H1 (cell line): Measurements from ENCODE around the gene KRT32. TPM values are rescaled to one million over a fixed set of nuclear protein-coding genes. Genes with fewer than 3 reads are reported as not detected.

Experiments used
- CTCF ChIA-PET: fragments of 300-600 bp; sonication (Branson Sonifier 250); formaldehyde crosslinking; loops from one replicate; lab custom pipeline; 2021; ENCODE audit not compliant: partially characterized antibody; lab: Charles Lee
- POLR2A ChIA-PET: fragments of 300-600 bp; sonication (Branson Sonifier 250); formaldehyde crosslinking; loops from one replicate; lab custom pipeline; 2021; ENCODE audit warnings: inconsistent platforms; ENCODE audit not compliant: partially characterized antibody; lab: Charles Lee
- DNase-seq, 2 experiments: peaks; one replicate each; pipeline versions ENCODE4 v3.0.0 to v3.0.0-alpha.2; 2010 to 2022; ENCODE audit warnings: low spot score in 2 of 2, low read depth in 1 of 2, mixed read lengths in 1 of 2
- FAIRE-seq: peaks from 2 replicates; lab custom pipeline; 2011; peaks lifted over from hg19 to GRCh38; lab: Jason Lieb, UNC
- H2AFZ ChIP-seq: 2 replicates; pipeline ENCODE4 v1.8.1; 2012; ENCODE audit warnings: low read length, inconsistent platforms
- H2AK5ac ChIP-seq: 2 replicates; pipeline ENCODE4 v1.6.1; 2013; ENCODE audit warnings: low read depth, low read length
- H2BK120ac ChIP-seq: replicated peaks from 2 replicates; pipeline ENCODE3; 2013; ENCODE audit warnings: low read depth, low read length, inconsistent platforms
- H2BK12ac ChIP-seq: 2 replicates; pipeline ENCODE4 v1.6.1; 2013; ENCODE audit warnings: low read depth, low read length
- H2BK15ac ChIP-seq: 2 replicates; pipeline ENCODE4 v1.6.1; 2013; ENCODE audit warnings: low read length
- H2BK20ac ChIP-seq: 2 replicates; pipeline ENCODE4 v1.6.1; 2013; ENCODE audit warnings: low read length
- H2BK5ac ChIP-seq: 2 replicates; pipeline ENCODE4 v1.6.1; 2013; ENCODE audit warnings: low read depth, low read length
- H3K14ac ChIP-seq: 2 replicates; pipeline ENCODE4 v1.6.1; 2013; ENCODE audit warnings: inconsistent platforms; ENCODE audit not compliant: insufficient read length
- H3K18ac ChIP-seq: 2 replicates; pipeline ENCODE4 v1.6.1; 2013; ENCODE audit warnings: low read length; ENCODE audit errors: extremely low read depth
- H3K23ac ChIP-seq: 2 replicates; pipeline ENCODE4 v1.6.1; 2013; ENCODE audit warnings: inconsistent platforms; ENCODE audit not compliant: insufficient read length
- H3K23me2 ChIP-seq: 2 replicates; pipeline ENCODE4 v1.6.1; 2013; ENCODE audit warnings: low read depth, low read length
- H3K27ac ChIP-seq: 2 replicates; pipeline ENCODE4 v1.6.1; 2011; ENCODE audit warnings: low read depth, low read length, inconsistent platforms
- H3K27me3 ChIP-seq, 4 experiments: replicated peaks in 1 of 4; 1 replicate in 1 of 4; 2 replicates in 3 of 4; pipeline versions ENCODE4 v1.6.1 to v1.8.1; 2011 to 2013; ENCODE audit warnings: low read length in 3 of 4, mild to moderate bottlenecking in 3 of 4, inconsistent platforms in 2 of 4, mixed read lengths in 2 of 4, moderate library complexity in 1 of 4; ENCODE audit not compliant: control insufficient read depth in 3 of 4, insufficient read depth in 3 of 4; ENCODE audit errors: extremely low read depth in 1 of 4
- H3K36me3 ChIP-seq, 4 experiments: 2 replicates each; pipeline versions ENCODE4 v1.6.1 to v1.8.1; 2011 to 2013; ENCODE audit warnings: mild to moderate bottlenecking in 4 of 4, low read length in 3 of 4, moderate library complexity in 2 of 4, control low read depth in 1 of 4, inconsistent platforms in 1 of 4; ENCODE audit not compliant: insufficient read depth in 4 of 4, control insufficient read depth in 2 of 4
- H3K4ac ChIP-seq: replicated peaks from 2 replicates; pipeline ENCODE3; 2013; ENCODE audit warnings: low read length, low read depth, mixed read lengths, inconsistent platforms; ENCODE audit not compliant: insufficient read length
- H3K4me1 ChIP-seq, 4 experiments: replicated peaks in 1 of 4; 1 replicate in 1 of 4; 2 replicates in 3 of 4; pipeline versions ENCODE4 v1.6.1 to v1.8.1; 2011 to 2013; ENCODE audit warnings: low read length in 3 of 4, inconsistent platforms in 2 of 4, mixed read lengths in 1 of 4; ENCODE audit not compliant: insufficient read depth in 4 of 4, control insufficient read depth in 3 of 4
- H3K4me2 ChIP-seq, 2 experiments: 2 replicates each; pipeline versions ENCODE4 v1.6.1 to v1.8.1; 2011 to 2013; ENCODE audit warnings: low read depth in 2 of 2, low read length in 2 of 2, control low read depth in 1 of 2, inconsistent platforms in 1 of 2, mild to moderate bottlenecking in 1 of 2; ENCODE audit not compliant: insufficient read depth in 1 of 2
- H3K4me3 ChIP-seq, 4 experiments: fragments of 200-600, 300-600 bp in 1 of 4; sonication (generic), shearing (Covaris generic), sonication (Bioruptor Twin) in 1 of 4; 2 replicates each; pipeline versions ENCODE4 v1.5.1 to v1.8.1; 2011 to 2016; ENCODE audit warnings: low read length in 4 of 4, low read depth in 3 of 4, control low read depth in 2 of 4, inconsistent platforms in 2 of 4, mild to moderate bottlenecking in 2 of 4, mixed read lengths in 1 of 4, moderate library complexity in 1 of 4; ENCODE audit not compliant: insufficient read depth in 2 of 4; ENCODE audit errors: extremely low read depth in 1 of 4
- H3K56ac ChIP-seq: replicated peaks from 2 replicates; pipeline ENCODE3; 2013; ENCODE audit warnings: low read depth, mild to moderate bottlenecking, mixed read lengths, low read length, inconsistent platforms; ENCODE audit not compliant: insufficient read length
- H3K79me1 ChIP-seq: 2 replicates; pipeline ENCODE4 v1.6.1; 2013; ENCODE audit warnings: low read depth, low read length, control low read depth
- H3K79me2 ChIP-seq, 2 experiments: 2 replicates each; pipeline versions ENCODE4 v1.6.1 to v1.8.1; 2012 to 2013; ENCODE audit warnings: low read length in 2 of 2, mild to moderate bottlenecking in 2 of 2, inconsistent platforms in 1 of 2; ENCODE audit not compliant: insufficient read depth in 2 of 2, control insufficient read depth in 1 of 2
- H3K9ac ChIP-seq, 4 experiments: replicated peaks in 1 of 4; 1 replicate in 1 of 4; 2 replicates in 3 of 4; pipeline versions ENCODE4 v1.6.1 to v1.8.1; 2011 to 2013; ENCODE audit warnings: low read depth in 3 of 4, low read length in 3 of 4, control low read depth in 2 of 4, mild to moderate bottlenecking in 2 of 4, moderate library complexity in 2 of 4, inconsistent platforms in 1 of 4; ENCODE audit errors: extremely low read depth in 1 of 4
- H3K9me3 ChIP-seq, 2 experiments: 2 replicates each; pipeline versions ENCODE4 v1.6.1 to v1.8.1; 2012 to 2013; ENCODE audit warnings: mild to moderate bottlenecking in 2 of 2, moderate library complexity in 2 of 2, control low read depth in 1 of 2, inconsistent platforms in 1 of 2, low read depth in 1 of 2, low read length in 1 of 2, mixed read lengths in 1 of 2; ENCODE audit not compliant: insufficient read depth in 2 of 2
- H4K20me1 ChIP-seq, 2 experiments: replicated peaks in 1 of 2; 2 replicates each; pipeline versions ENCODE3 to v1.8.1; 2011 to 2013; ENCODE audit warnings: inconsistent platforms in 2 of 2, low read length in 2 of 2, mild to moderate bottlenecking in 1 of 2; ENCODE audit not compliant: insufficient read depth in 2 of 2, control insufficient read depth in 1 of 2
- H4K5ac ChIP-seq: 2 replicates; pipeline ENCODE4 v1.6.1; 2013; ENCODE audit warnings: low read length, low read depth, mixed read lengths, inconsistent platforms; ENCODE audit not compliant: insufficient read length
- H4K8ac ChIP-seq: 2 replicates; pipeline ENCODE4 v1.8.0; 2013; ENCODE audit warnings: mild to moderate bottlenecking, moderate library complexity, low read length, inconsistent platforms; ENCODE audit not compliant: insufficient read depth; ENCODE audit errors: extremely low read depth
- H4K91ac ChIP-seq: replicated peaks from 2 replicates; pipeline ENCODE3; 2013; ENCODE audit warnings: low read length, mixed read lengths, inconsistent platforms; ENCODE audit not compliant: insufficient read length
- ATF2 ChIP-seq: IDR thresholded peaks from 2 replicates; pipeline ENCODE4 v1.6.1; 2012; ENCODE audit warnings: low read length, inconsistent platforms
- WGBS, 2 experiments: shearing (Covaris generic) in 1 of 2; methylation state at CpG; one replicate each; pipeline versions ENCODE4 v1.1.6 to v1.1.7; 2013 to 2015; ENCODE audit warnings: low lambda C conversion rate in 2 of 2, mixed read lengths in 2 of 2, inconsistent platforms in 1 of 2, low coverage in 1 of 2, missing lambda C conversion rate in 1 of 2; ENCODE audit not compliant: insufficient replicate concordance in 2 of 2, insufficient coverage in 1 of 2, insufficient read length in 1 of 2; ENCODE audit errors: extremely low coverage in 1 of 2, missing lambda C conversion rate in 1 of 2; 5-methylcytosine and 5-hydroxymethylcytosine counted together
- polyA plus RNA-seq, 7 experiments: library from polyadenylated mRNA; depleted of rRNA in 3 of 7; stranded (reverse) in 5 of 7; unstranded in 2 of 7; fragments of >200 nt in 5 of 7; fragments of 200-250 nt in 2 of 7; gene quantifications; 1 replicate in 5 of 7; 2 replicates in 1 of 7; 4 replicates in 1 of 7; pipeline versions ENCODE4 v1.2.1 to v1.2.3, GENCODE V29; 2011 to 2013; ENCODE audit warnings: missing spikeins in 2 of 7, mixed read lengths in 2 of 7
- total RNA-seq: library from RNA; stranded (reverse); fragmentation: NEBNext Ultra II Directional; extraction: Animal tissue kit (Norgen Biotek cat#: 25700); gene quantifications from 2 replicates; pipeline ENCODE4 v1.2.1, GENCODE V29; 2021

Gene KRT32
- total and polyA plus RNA-seq, 2 of the 8 experiments (the other 6 are each of a cell fraction or from before 2014, with no cell fraction given) = not detected

GRCh38 chr17:41513168-41513547 is 46.0 kb upstream of the KRT32 start:
- Histone ChIP-seq H3K4me3 (no peak overlapping the region), H2AFZ (no peak overlapping the region), H4K91ac (no peak overlapping the region), H3K23ac (no peak overlapping the region), H3K79me2 (no peaks in the 10 kb centered on the region), H3K18ac (no peak overlapping the region; the same call in 1 of the 2 replicates), H3K9ac (no peak overlapping the region), H2BK5ac (no peak overlapping the region), H3K79me1 (no peaks in the 10 kb centered on the region), H3K56ac (no peak overlapping the region), H3K36me3 (no peaks in the 10 kb centered on the region), H4K20me1 (no peaks in the 10 kb centered on the region), H2BK20ac (no peak overlapping the region), H3K9me3 (no peaks in the 10 kb centered on the region), H3K27ac (no peak overlapping the region), H3K14ac (no peak overlapping the region), H3K4ac (no peak overlapping the region), H2BK15ac (no peak overlapping the region), H3K23me2 (no peaks in the 10 kb centered on the region; the same call in 1 of the 2 replicates), H3K27me3 (no peaks in the 10 kb centered on the region; a peak in 1 of 7 replicates), H2BK12ac (no peak overlapping the region), H2BK120ac (no peak overlapping the region), H4K8ac (peak overlapping the region; percentile 8; the same call in 1 of the 2 replicates), H3K4me2 (no peak overlapping the region), H2AK5ac (no peak overlapping the region), H3K4me1 (peaks cover 0 to 5% (median 3%) of the 10 kb centered on the region in 4 experiments; a peak in 5 of 7 replicates), H4K5ac (no peak overlapping the region)
- ChIA-PET POLR2A (interaction anchor here (0.8 to 1.4 kb wide), 4 partner anchors 13 to 35 kb away, joined by 3 to 5 read pairs (median 4); partner anchors contain the start of gene KRT19), CTCF (interaction anchor here (0.8 to 33.9 kb wide), 5 partner anchors 10 to 628 kb away, joined by 3 to 427 read pairs (median 5); partner anchors contain the start of gene KRT20)
- DNase-seq (no peak), FAIRE-seq (no peak)
- no peak for TF ChIP-seq ATF2
- 93% methylated on average over 5 of the region's 5 CpGs; no CpG with 5 or more reads in 1 of the 2 experiments for WGBS, 2 experiments
